Measurements from ENCODE around the gene SLC38A10. TPM values are rescaled to one million over a fixed set of nuclear protein-coding genes. Genes with fewer than 3 reads are reported as not detected.
A peak's percentile ranks its signal among the peaks of the same experiment; 100 is the strongest.
"Not testable (repeated sequence)": the region's sequence is repeated elsewhere in the genome, so short reads cannot be mapped to it uniquely, and the experiment has no call there.

SLC38A10 gene
- total RNA-seq, 1 experiment from 2014 or later = 109 TPM

- H3K4me3 ChIP-seq (replicated peaks in 1 of 2; ENCODE audit: low read depth in 1 of 2, low read length in 2 of 2) = no peak overlapping the region
- intact Hi-C loops (cut with micrococcal nuclease) = loop anchor here (10.0 kb wide), 1 partner anchor 244 kb away; no protein-coding TSS in a partner anchor
- H4K20me1 ChIP-seq (ENCODE audit: insufficient read depth) = no peaks in the 10 kb centered on the region
- H3K36me3 ChIP-seq (ENCODE audit: control insufficient read depth in 1 of 2, insufficient read depth in 2 of 2, low read length in 2 of 2) = peaks cover 5 to 7% of the 10 kb centered on the region in 2 experiments; a peak in 1 of 4 replicates
- no peak overlapping the region for H3K27ac ChIP-seq (ENCODE audit: low read depth, low read length)
- H2AFZ ChIP-seq (ENCODE audit: low read depth, low read length, poor library complexity, severe bottlenecking) = no peak overlapping the region
- no peaks in the 10 kb centered on the region for H3K9me2 ChIP-seq (ENCODE audit: insufficient read depth)
- no peak overlapping the region for H3K4me2 ChIP-seq (ENCODE audit: low read length)
- H3K9ac ChIP-seq (ENCODE audit: low read length) = no peak overlapping the region
- 0 out of 4 replicates have a peak, but pooled peaks cover 0 to 4% of the 10 kb centered on the region in 2 experiments for H3K9me3 ChIP-seq (ENCODE audit: control insufficient read depth in 1 of 2, insufficient read depth in 1 of 2, low read depth in 1 of 2, low read length in 2 of 2)
- TSS peak; percentile 44 for BruUV-seq (replicated peaks)
- CTCF ChIA-PET = no interaction called here
- H3K4me1 ChIP-seq (ENCODE audit: control insufficient read depth in 1 of 2, insufficient read depth in 2 of 2, low read length in 2 of 2) = peaks cover 4 to 6% of the 10 kb centered on the region in 2 experiments
- no peaks in the 10 kb centered on the region for H3K27me3 ChIP-seq (ENCODE audit: insufficient read depth, low read length)
- TF ChIP-seq EZH2phosphoT487 (IDR thresholded peaks at IDR 0.05; ENCODE audit: borderline replicate concordance) = no peak
- no peak for TF ChIP-seq ELF1 (IDR thresholded peaks at IDR 0.05; ENCODE audit: borderline replicate concordance, low read depth)
- no peak for TF ChIP-seq YY1 (IDR thresholded peaks at IDR 0.05; ENCODE audit: extremely low read depth, insufficient replicate concordance, low read depth, low read length)
- TF ChIP-seq CEBPB (IDR thresholded peaks at IDR 0.05; ENCODE audit: low read depth) = no peak
- no peak for TF ChIP-seq ZBTB33 (IDR thresholded peaks at IDR 0.05; ENCODE audit: extremely low read depth, insufficient replicate concordance, low read length)
- no peak for TF ChIP-seq SP1 (IDR thresholded peaks at IDR 0.05; ENCODE audit: low read depth)
- H3K79me2 ChIP-seq (ENCODE audit: insufficient read depth, low read length) = no peaks in the 10 kb centered on the region
- ATAC-seq (no peak), DNase-seq (ENCODE audit: low read depth, low spot score) (no peak)
- RAD21 ChIA-PET (ENCODE audit: low non-redundant PET in 1 of 2, low total read pairs in 2 of 2, uncharacterized antibody in 2 of 2, unreplicated experiment in 2 of 2) = interaction anchor here in 1 of 2 experiments (0.7 kb wide), 1 partner anchor 247 kb away, joined by 3 read pairs; no protein-coding TSS in a partner anchor
- POLR2A ChIA-PET = no interaction called here
Measured at GRCh38 chr17:81228420-81228819, 66.7 kb downstream of the SLC38A10 start.

GRCh38 chr17:81227630-81228029 is 67.5 kb downstream of the SLC38A10 start:
- H3K36me3 ChIP-seq (ENCODE audit: control insufficient read depth in 1 of 2, insufficient read depth in 2 of 2, low read length in 2 of 2); H3K4me2 ChIP-seq (ENCODE audit: low read length); H3K27ac ChIP-seq (ENCODE audit: low read depth, low read length); DNase-seq (ENCODE audit: low read depth, low spot score); H3K4me3 ChIP-seq (replicated peaks in 1 of 2; ENCODE audit: low read depth in 1 of 2, low read length in 2 of 2); H2AFZ ChIP-seq (ENCODE audit: low read depth, low read length, poor library complexity, severe bottlenecking); H3K27me3 ChIP-seq (ENCODE audit: insufficient read depth, low read length); RAD21 ChIA-PET (ENCODE audit: low non-redundant PET in 1 of 2, low total read pairs in 2 of 2, uncharacterized antibody in 2 of 2, unreplicated experiment in 2 of 2); BruUV-seq (replicated peaks); H3K9me3 ChIP-seq (ENCODE audit: control insufficient read depth in 1 of 2, insufficient read depth in 1 of 2, low read depth in 1 of 2, low read length in 2 of 2); POLR2A ChIA-PET; H4K20me1 ChIP-seq (ENCODE audit: insufficient read depth); H3K79me2 ChIP-seq (ENCODE audit: insufficient read depth, low read length); CTCF ChIA-PET; ATAC-seq; H3K9me2 ChIP-seq (ENCODE audit: insufficient read depth); H3K9ac ChIP-seq (ENCODE audit: low read length): not testable (repeated sequence)
- intact Hi-C loops (cut with micrococcal nuclease) = loop anchor here (10.0 kb wide), 1 partner anchor 243 kb away; no protein-coding TSS in a partner anchor
- H3K4me1 ChIP-seq (ENCODE audit: control insufficient read depth in 1 of 2, insufficient read depth in 2 of 2, low read length in 2 of 2) = peaks cover 6 to 10% of the 10 kb centered on the region in 2 experiments
